Liver (tissue), 9 donors: Measurements from ENCODE around the gene SYF2. TPM values are rescaled to one million over a fixed set of nuclear protein-coding genes. Genes with fewer than 3 reads are reported as not detected.
A peak's percentile ranks its signal among the peaks of the same experiment; 100 is the strongest.

Source experiments
- DNase-seq: peaks from one replicate; pipeline ENCODE4 v3.0.0-alpha.2; 2017; ENCODE audit warnings: low spot score
- H3K27ac ChIP-seq, 2 donors: one replicate each; pipeline ENCODE4 v1.7.0; 2013; ENCODE audit warnings: inconsistent platforms in 2 of 2, low read length in 2 of 2, control low read depth in 1 of 2, low read depth in 1 of 2, mild to moderate bottlenecking in 1 of 2
- H3K27me3 ChIP-seq, 4 donors: one replicate each; pipeline versions ENCODE4 v1.6.1 to v1.7.0; 2013; ENCODE audit warnings: low read length in 3 of 4, inconsistent platforms in 1 of 4, mild to moderate bottlenecking in 1 of 4, moderate library complexity in 1 of 4; ENCODE audit not compliant: control insufficient read depth in 4 of 4, insufficient read depth in 4 of 4
- H3K36me3 ChIP-seq, 4 donors: one replicate each; pipeline versions ENCODE4 v1.6.1 to v1.7.0; 2013; ENCODE audit warnings: low read length in 3 of 4, mild to moderate bottlenecking in 3 of 4, low read depth in 1 of 4, moderate library complexity in 1 of 4; ENCODE audit not compliant: control insufficient read depth in 4 of 4, insufficient read depth in 3 of 4
- H3K4me1 ChIP-seq, 4 donors: one replicate each; pipeline versions ENCODE4 v1.6.1 to v1.7.0; 2013; ENCODE audit warnings: low read length in 3 of 4, mild to moderate bottlenecking in 3 of 4, moderate library complexity in 1 of 4; ENCODE audit not compliant: control insufficient read depth in 4 of 4, insufficient read depth in 4 of 4
- H3K4me3 ChIP-seq, 3 donors: one replicate each; pipeline versions ENCODE4 v1.6.1 to v1.7.0; 2013; ENCODE audit warnings: low read length in 3 of 3, control low read depth in 1 of 3, low read depth in 1 of 3, mild to moderate bottlenecking in 1 of 3
- H3K9ac ChIP-seq, 2 donors: one replicate each; pipeline ENCODE4 v1.7.0; 2013; ENCODE audit warnings: low read length in 2 of 2, mild to moderate bottlenecking in 2 of 2, moderate library complexity in 2 of 2, control low read depth in 1 of 2, low read depth in 1 of 2
- H3K9me3 ChIP-seq, 4 donors: one replicate each; pipeline versions ENCODE4 v1.6.1 to v1.7.0; 2013; ENCODE audit warnings: low read length in 3 of 4; ENCODE audit not compliant: control insufficient read depth in 4 of 4
- EGR1 ChIP-seq, 2 donors: IDR thresholded peaks; 2 replicates each; pipeline ENCODE4 v1.6.1; 2016 to 2018; ENCODE audit warnings: antibody characterized with exemption in 2 of 2, low read depth in 2 of 2
- FOXA1 ChIP-seq: IDR thresholded peaks from 2 replicates; pipeline ENCODE4 v1.6.1; 2016; ENCODE audit warnings: antibody characterized with exemption
- FOXA2 ChIP-seq: IDR thresholded peaks from 2 replicates; pipeline ENCODE4 v1.6.1; 2016; ENCODE audit warnings: antibody characterized with exemption
- GABPA ChIP-seq, 2 donors: IDR thresholded peaks in 1 of 2; conservative IDR thresholded peaks in 1 of 2; 2 replicates each; pipeline ENCODE4 v1.6.1; 2016; ENCODE audit warnings: antibody characterized with exemption in 2 of 2, mild to moderate bottlenecking in 1 of 2, moderate library complexity in 1 of 2
- HNF4A ChIP-seq, 2 donors: conservative IDR thresholded peaks; 2 replicates each; pipeline ENCODE4 v1.6.1; 2016; ENCODE audit warnings: antibody characterized with exemption in 2 of 2, mild to moderate bottlenecking in 2 of 2
- HNF4G ChIP-seq: IDR thresholded peaks from 2 replicates; pipeline ENCODE4 v1.6.1; 2016; ENCODE audit warnings: antibody characterized with exemption
- JUND ChIP-seq, 2 donors: IDR thresholded peaks; 2 replicates each; pipeline ENCODE4 v1.6.1; 2016; ENCODE audit warnings: antibody characterized with exemption in 2 of 2
- NR2F2 ChIP-seq: IDR thresholded peaks from 2 replicates; pipeline ENCODE4 v1.6.1; 2016; ENCODE audit warnings: antibody characterized with exemption
- RAD21 ChIP-seq, 2 donors: IDR thresholded peaks; 2 replicates each; pipeline ENCODE4 v1.6.1; 2016; ENCODE audit warnings: antibody characterized with exemption in 2 of 2, mild to moderate bottlenecking in 2 of 2
- RXRA ChIP-seq, 2 donors: IDR thresholded peaks; 2 replicates each; pipeline ENCODE4 v1.6.1; 2017 to 2018; ENCODE audit warnings: antibody characterized with exemption in 2 of 2, mild to moderate bottlenecking in 1 of 2
- SP1 ChIP-seq: IDR thresholded peaks from 2 replicates; pipeline ENCODE4 v1.6.1; 2018; ENCODE audit warnings: antibody characterized with exemption, mild to moderate bottlenecking
- TAF1 ChIP-seq: conservative IDR thresholded peaks from 2 replicates; pipeline ENCODE4 v1.6.1; 2016; ENCODE audit warnings: antibody characterized with exemption, mild to moderate bottlenecking
- YY1 ChIP-seq: IDR thresholded peaks from 2 replicates; pipeline ENCODE4 v1.6.1; 2016; ENCODE audit warnings: antibody characterized with exemption, mild to moderate bottlenecking
- WGBS: extraction: QIAGEN DNeasy Blood & Tissue Kit; methylation state at CpG from one replicate; pipeline ENCODE4 v1.1.7; 2013; 5-methylcytosine and 5-hydroxymethylcytosine counted together
- polyA plus RNA-seq, 2 donors: library from polyadenylated mRNA; stranded (reverse) in 1 of 2; unstranded in 1 of 2; fragments of 200-250 nt in 1 of 2; fragments of >200 nt in 1 of 2; fragmentation: Nextera tagmentation in 1 of 2; extraction: Ambion mirVana in 1 of 2; gene quantifications; one replicate each; pipeline versions ENCODE4 v1.2.1 to v1.2.3, GENCODE V29; 2013 to 2015
- total RNA-seq, 2 donors: library from RNA; depleted of rRNA; stranded (reverse); fragments of >200 nt; gene quantifications; one replicate each; pipeline ENCODE4 v1.2.3, GENCODE V29; 2014
- TF ChIP-seq, protein P1 (sequence below): IDR thresholded peaks from 2 replicates; pipeline ENCODE4 v1.6.1; 2016; ENCODE audit warnings: antibody characterized with exemption
- TF ChIP-seq, protein P2 (sequence below): IDR thresholded peaks from 2 replicates; pipeline ENCODE4 v1.6.1; 2016; ENCODE audit warnings: antibody characterized with exemption
- TF ChIP-seq, protein P3 (sequence below): IDR thresholded peaks from 2 replicates; pipeline ENCODE4 v1.6.1; 2016; ENCODE audit warnings: antibody characterized with exemption
- TF ChIP-seq, protein P4 (sequence below): IDR thresholded peaks from 2 replicates; pipeline ENCODE4 v1.6.1; 2016; ENCODE audit warnings: antibody characterized with exemption, mild to moderate bottlenecking
- TF ChIP-seq, protein P5 (sequence below): fragments of 150-350 bp; IDR thresholded peaks from 2 replicates; pipeline ENCODE4 v1.5.1; 2017; ENCODE audit warnings: improper control_type of control experiment, low read depth, low read length; ENCODE audit not compliant: missing input control
- donor health status: healthy.
- donor health status: healthy.
- donor health status: healthy.
- donor health status: healthy.
- donor health status: healthy.

Gene SYF2
- total and polyA plus RNA-seq, 4 donors, result 12.0 to 24.0 (median 15.2) TPM

DNA sequence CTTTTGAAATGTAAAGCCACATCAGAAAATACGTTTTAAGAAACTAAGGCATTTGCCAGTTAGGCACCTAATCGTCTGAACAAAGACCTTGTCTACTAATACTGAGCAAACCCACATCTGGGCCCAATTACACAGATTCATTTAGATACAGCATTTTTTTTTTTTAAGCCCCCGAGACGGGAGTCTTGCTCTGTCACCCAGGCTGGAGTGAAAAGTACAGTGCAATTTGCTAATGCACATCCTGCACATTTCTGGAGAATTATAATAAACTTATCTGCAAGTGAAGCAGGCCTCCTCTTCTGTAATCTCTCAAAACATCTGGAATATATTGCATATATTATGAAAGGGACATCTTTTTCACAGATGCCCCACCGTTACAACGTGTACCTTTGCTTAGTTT is 11.6 kb upstream of the SYF2 start:
- Histone ChIP-seq H3K27me3 (no peaks in the 10 kb centered on the region), H3K4me1 (peaks cover 3 to 47% (median 31%) of the 10 kb centered on the region in 4 donors), H3K9ac (no peak overlapping the region), H3K36me3 (peaks cover 13 to 33% (median 31%) of the 10 kb centered on the region in 4 donors), H3K9me3 (no peaks in the 10 kb centered on the region), H3K27ac (no peak overlapping the region), H3K4me3 (no peak overlapping the region)
- no peak for TF ChIP-seq NR2F2
- TF ChIP-seq, protein P1, sequence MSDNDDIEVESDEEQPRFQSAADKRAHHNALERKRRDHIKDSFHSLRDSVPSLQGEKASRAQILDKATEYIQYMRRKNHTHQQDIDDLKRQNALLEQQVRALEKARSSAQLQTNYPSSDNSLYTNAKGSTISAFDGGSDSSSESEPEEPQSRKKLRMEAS, result no peak
- TF ChIP-seq, protein P2, sequence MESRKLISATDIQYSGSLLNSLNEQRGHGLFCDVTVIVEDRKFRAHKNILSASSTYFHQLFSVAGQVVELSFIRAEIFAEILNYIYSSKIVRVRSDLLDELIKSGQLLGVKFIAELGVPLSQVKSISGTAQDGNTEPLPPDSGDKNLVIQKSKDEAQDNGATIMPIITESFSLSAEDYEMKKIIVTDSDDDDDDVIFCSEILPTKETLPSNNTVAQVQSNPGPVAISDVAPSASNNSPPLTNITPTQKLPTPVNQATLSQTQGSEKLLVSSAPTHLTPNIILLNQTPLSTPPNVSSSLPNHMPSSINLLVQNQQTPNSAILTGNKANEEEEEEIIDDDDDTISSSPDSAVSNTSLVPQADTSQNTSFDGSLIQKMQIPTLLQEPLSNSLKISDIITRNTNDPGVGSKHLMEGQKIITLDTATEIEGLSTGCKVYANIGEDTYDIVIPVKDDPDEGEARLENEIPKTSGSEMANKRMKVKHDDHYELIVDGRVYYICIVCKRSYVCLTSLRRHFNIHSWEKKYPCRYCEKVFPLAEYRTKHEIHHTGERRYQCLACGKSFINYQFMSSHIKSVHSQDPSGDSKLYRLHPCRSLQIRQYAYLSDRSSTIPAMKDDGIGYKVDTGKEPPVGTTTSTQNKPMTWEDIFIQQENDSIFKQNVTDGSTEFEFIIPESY, result no peak
- no peak for TF ChIP-seq HNF4A (conservative IDR thresholded peaks at IDR 0.05)
- no peak for DNase-seq
- WGBS, result 66% methylated on average over 6 of the region's 6 CpGs

DNA sequence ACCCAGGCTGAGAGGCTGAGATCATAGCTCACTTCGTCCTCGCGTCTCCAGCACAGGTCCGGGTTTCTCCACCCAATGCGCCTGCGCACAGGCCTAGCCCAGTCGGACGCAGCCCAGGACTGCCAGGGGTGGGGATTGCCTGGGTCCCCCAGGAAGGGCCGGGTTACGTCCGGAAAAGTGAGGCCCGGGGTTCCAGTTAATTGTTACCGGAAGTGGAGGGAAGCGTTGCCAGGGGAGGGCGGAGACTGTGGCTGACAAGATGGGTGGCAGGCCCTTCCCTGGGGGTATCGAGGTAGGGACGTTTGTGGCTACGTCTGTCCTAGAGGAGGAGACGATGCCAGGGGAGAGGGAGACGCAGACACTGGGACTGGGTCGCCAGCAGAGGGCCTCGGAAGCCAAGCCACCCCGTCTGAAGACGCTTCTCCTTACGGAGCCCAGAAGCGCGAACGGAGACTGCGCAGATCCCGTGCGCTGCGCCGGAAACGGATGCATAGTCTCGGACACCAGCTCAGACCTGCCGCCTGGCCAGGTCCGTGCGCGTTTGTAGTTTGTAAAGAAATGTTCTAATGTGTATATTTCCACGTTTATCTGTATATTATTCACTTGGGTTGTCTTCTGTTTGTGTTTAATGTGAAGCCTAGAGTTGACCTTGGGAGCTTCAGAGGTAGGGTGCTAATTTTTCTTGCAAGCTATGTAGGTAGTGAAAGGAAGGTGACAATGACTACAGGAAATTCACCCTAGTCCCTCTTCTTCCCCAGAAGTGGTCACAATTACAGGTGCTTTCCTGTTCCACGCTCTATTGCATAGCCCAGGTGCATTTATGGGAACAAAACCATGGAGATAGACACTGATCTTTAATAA is 7.6 kb upstream of the SYF2 start:
- DNase-seq, result peak; percentile 84
- TF ChIP-seq FOXA2, result no peak
- TF ChIP-seq JUND (IDR thresholded peaks at IDR 0.05), result no peak
- TF ChIP-seq, protein P2, result peak; percentile 55
- TF ChIP-seq, protein P3, sequence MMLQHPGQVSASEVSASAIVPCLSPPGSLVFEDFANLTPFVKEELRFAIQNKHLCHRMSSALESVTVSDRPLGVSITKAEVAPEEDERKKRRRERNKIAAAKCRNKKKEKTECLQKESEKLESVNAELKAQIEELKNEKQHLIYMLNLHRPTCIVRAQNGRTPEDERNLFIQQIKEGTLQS, result no peak
- TF ChIP-seq TAF1, result no peak
- TF ChIP-seq GABPA (IDR thresholded peaks at IDR 0.05 in 1 of 2, conservative IDR thresholded peaks at IDR 0.05 in 1 of 2), result peak; percentile 82 to 93
- TF ChIP-seq, protein P4, sequence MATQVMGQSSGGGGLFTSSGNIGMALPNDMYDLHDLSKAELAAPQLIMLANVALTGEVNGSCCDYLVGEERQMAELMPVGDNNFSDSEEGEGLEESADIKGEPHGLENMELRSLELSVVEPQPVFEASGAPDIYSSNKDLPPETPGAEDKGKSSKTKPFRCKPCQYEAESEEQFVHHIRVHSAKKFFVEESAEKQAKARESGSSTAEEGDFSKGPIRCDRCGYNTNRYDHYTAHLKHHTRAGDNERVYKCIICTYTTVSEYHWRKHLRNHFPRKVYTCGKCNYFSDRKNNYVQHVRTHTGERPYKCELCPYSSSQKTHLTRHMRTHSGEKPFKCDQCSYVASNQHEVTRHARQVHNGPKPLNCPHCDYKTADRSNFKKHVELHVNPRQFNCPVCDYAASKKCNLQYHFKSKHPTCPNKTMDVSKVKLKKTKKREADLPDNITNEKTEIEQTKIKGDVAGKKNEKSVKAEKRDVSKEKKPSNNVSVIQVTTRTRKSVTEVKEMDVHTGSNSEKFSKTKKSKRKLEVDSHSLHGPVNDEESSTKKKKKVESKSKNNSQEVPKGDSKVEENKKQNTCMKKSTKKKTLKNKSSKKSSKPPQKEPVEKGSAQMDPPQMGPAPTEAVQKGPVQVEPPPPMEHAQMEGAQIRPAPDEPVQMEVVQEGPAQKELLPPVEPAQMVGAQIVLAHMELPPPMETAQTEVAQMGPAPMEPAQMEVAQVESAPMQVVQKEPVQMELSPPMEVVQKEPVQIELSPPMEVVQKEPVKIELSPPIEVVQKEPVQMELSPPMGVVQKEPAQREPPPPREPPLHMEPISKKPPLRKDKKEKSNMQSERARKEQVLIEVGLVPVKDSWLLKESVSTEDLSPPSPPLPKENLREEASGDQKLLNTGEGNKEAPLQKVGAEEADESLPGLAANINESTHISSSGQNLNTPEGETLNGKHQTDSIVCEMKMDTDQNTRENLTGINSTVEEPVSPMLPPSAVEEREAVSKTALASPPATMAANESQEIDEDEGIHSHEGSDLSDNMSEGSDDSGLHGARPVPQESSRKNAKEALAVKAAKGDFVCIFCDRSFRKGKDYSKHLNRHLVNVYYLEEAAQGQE, result peak; percentile 37
- TF ChIP-seq FOXA1, result no peak
- TF ChIP-seq RXRA (IDR thresholded peaks at IDR 0.05), result peak in 1 of 2 donors; percentile 50
- TF ChIP-seq, protein P5, sequence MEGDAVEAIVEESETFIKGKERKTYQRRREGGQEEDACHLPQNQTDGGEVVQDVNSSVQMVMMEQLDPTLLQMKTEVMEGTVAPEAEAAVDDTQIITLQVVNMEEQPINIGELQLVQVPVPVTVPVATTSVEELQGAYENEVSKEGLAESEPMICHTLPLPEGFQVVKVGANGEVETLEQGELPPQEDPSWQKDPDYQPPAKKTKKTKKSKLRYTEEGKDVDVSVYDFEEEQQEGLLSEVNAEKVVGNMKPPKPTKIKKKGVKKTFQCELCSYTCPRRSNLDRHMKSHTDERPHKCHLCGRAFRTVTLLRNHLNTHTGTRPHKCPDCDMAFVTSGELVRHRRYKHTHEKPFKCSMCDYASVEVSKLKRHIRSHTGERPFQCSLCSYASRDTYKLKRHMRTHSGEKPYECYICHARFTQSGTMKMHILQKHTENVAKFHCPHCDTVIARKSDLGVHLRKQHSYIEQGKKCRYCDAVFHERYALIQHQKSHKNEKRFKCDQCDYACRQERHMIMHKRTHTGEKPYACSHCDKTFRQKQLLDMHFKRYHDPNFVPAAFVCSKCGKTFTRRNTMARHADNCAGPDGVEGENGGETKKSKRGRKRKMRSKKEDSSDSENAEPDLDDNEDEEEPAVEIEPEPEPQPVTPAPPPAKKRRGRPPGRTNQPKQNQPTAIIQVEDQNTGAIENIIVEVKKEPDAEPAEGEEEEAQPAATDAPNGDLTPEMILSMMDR, result peak; percentile 42
- TF ChIP-seq, protein P1, result peak; percentile 73
- TF ChIP-seq SP1, result peak; percentile 51
- TF ChIP-seq HNF4G, result no peak
- peak; percentile 94 for TF ChIP-seq YY1
- peak in 1 of 2 donors; percentile 60 for TF ChIP-seq EGR1 (IDR thresholded peaks at IDR 0.05; ENCODE audit: low read depth in 2 of 2)
- TF ChIP-seq HNF4A (conservative IDR thresholded peaks at IDR 0.05), result peak in 1 of 2 donors; percentile 19
- TF ChIP-seq RAD21 (IDR thresholded peaks at IDR 0.05), result peak; percentile 69 to 75
- no peak for TF ChIP-seq NR2F2
- Histone ChIP-seq H3K27ac (peak overlapping the region; percentile 70 to 74), H3K4me3 (peak overlapping the region; percentile 51 to 73 (median 60)), H3K4me1 (peaks cover 2 to 26% (median 19%) of the 10 kb centered on the region in 4 donors), H3K27me3 (no peaks in the 10 kb centered on the region), H3K9ac (peak overlapping the region; percentile 18 to 56), H3K36me3 (peaks cover 9 to 30% (median 26%) of the 10 kb centered on the region in 4 donors), H3K9me3 (no peaks in the 10 kb centered on the region)
- WGBS, result under 1% methylated on average over 41 of the region's 41 CpGs
